GM12865 (cell line): ENCODE data around the gene VPS13D.
"Not testable (repeated sequence)": the region's sequence is repeated elsewhere in the genome, so short reads cannot be mapped to it uniquely, and the experiment has no call there.

Experiments used
- DNase-seq: peaks from one replicate; pipeline ENCODE4 v3.0.0; 2010; ENCODE audit warnings: low read depth
- H3K4me3 ChIP-seq: 2 replicates; pipeline ENCODE4 v1.5.1; 2011; ENCODE audit warnings: mild to moderate bottlenecking, low read depth, low read length, control low read depth
- CTCF ChIP-seq: IDR thresholded peaks from 2 replicates; pipeline ENCODE4 v1.5.1; 2011; ENCODE audit warnings: low read length, control low read depth, low read depth, inconsistent platforms; ENCODE audit not compliant: insufficient read depth; ENCODE audit errors: missing control alignments

Gene VPS13D

GRCh38 chr1:12531179-12531499 lies 301.3 kb downstream of the VPS13D start:
- DNase-seq, result no peak
- no peak for TF ChIP-seq CTCF
- H3K4me3 ChIP-seq, result no peak overlapping the region

GRCh38 chr1:12532405-12533315 lies 302.8 kb downstream of the VPS13D start:
- no peak overlapping the region for H3K4me3 ChIP-seq
- no peak for TF ChIP-seq CTCF
- DNase-seq, result no peak

- no peak for TF ChIP-seq CTCF
- no peak overlapping the region for H3K4me3 ChIP-seq
- DNase-seq, result no peak
Observed at GRCh38 chr1:12536023-12536639, 306.3 kb downstream of the VPS13D start.

- H3K4me3 ChIP-seq, result no peak overlapping the region
- TF ChIP-seq CTCF, result no peak
- DNase-seq, result no peak
Observed at GRCh38 chr1:12537294-12537693, 307.5 kb downstream of the VPS13D start.

GRCh38 chr1:12537906-12538461 lies 308.2 kb downstream of the VPS13D start:
- DNase-seq, result no peak
- no peak overlapping the region for H3K4me3 ChIP-seq
- no peak for TF ChIP-seq CTCF

GRCh38 chr1:12538536-12538935 lies 308.7 kb downstream of the VPS13D start:
- not testable (repeated sequence) for H3K4me3 ChIP-seq, DNase-seq

GRCh38 chr1:12539320-12539704 lies 309.5 kb downstream of the VPS13D start:
- no peak for TF ChIP-seq CTCF
- DNase-seq, result no peak
- no peak overlapping the region for H3K4me3 ChIP-seq
